NCI-H226 (cell line): ENCODE results near the gene PIM3.
A peak's percentile ranks its signal among the peaks of the same experiment; 100 is the strongest.

ENCODE experiments used
- DNase-seq: peaks from one replicate; pipeline ENCODE4 v3.0.0-alpha.2; 2015

Gene PIM3

GRCh38 chr22:49956914-49957825 lies 3.4 kb upstream of the PIM3 start:
- DNase-seq = no peak

GRCh38 chr22:49957826-49958365 lies 2.7 kb upstream of the PIM3 start:
- DNase-seq = no peak

GRCh38 chr22:49958366-49958921 lies 2.1 kb upstream of the PIM3 start:
- DNase-seq = no peak

GRCh38 chr22:49958931-49959781 lies 1.4 kb upstream of the PIM3 start:
- DNase-seq = no peak

GRCh38 chr22:49959782-49960158 lies 802 bp upstream of the PIM3 start:
- DNase-seq = no peak

GRCh38 chr22:49961005-49961600 lies 531 bp downstream of the PIM3 start:
- DNase-seq = no peak

GRCh38 chr22:49961601-49962011 lies 1.0 kb downstream of the PIM3 start:
- DNase-seq = no peak

GRCh38 chr22:49962012-49962750 lies 1.6 kb downstream of the PIM3 start:
- DNase-seq = peak; percentile 70

- DNase-seq = no peak
Measured at GRCh38 chr22:49962751-49963646, 2.4 kb downstream of the PIM3 start.

GRCh38 chr22:49963647-49964026 lies 3.1 kb downstream of the PIM3 start:
- no peak for DNase-seq

- no peak for DNase-seq
Measured at GRCh38 chr22:49964136-49965090, 3.8 kb downstream of the PIM3 start.

- DNase-seq = no peak
Measured at GRCh38 chr22:49965091-49966040, 4.8 kb downstream of the PIM3 start.

- no peak for DNase-seq
Measured at GRCh38 chr22:49966041-49966773, 5.6 kb downstream of the PIM3 start.

- no peak for DNase-seq
Measured at GRCh38 chr22:49966774-49967705, 6.5 kb downstream of the PIM3 start.

GRCh38 chr22:49967706-49968208 lies 7.2 kb downstream of the PIM3 start:
- no peak for DNase-seq

- DNase-seq = no peak
Measured at GRCh38 chr22:49968313-49968830, 7.8 kb downstream of the PIM3 start.
